HCT116 (cell line): Measurements from ENCODE around the gene CLN3. TPM values are rescaled to one million over a fixed set of nuclear protein-coding genes. Genes with fewer than 3 reads are reported as not detected.

Experiments used
- ATAC-seq: fragments of 200-7000 bp; cut with Tn5 transposase; 2 replicates; pipeline ENCODE4 v1.9.1; 2020; ENCODE audit warnings: mild to moderate bottlenecking, moderate library complexity
- BruUV-seq: library from RNA; stranded (reverse); fragments of 400-500 nt; replicated peaks from 2 replicates; lab custom pipeline; 2021; lab: Mats Ljungman, UMichigan
- CTCF ChIA-PET: fragments of 300-600 bp; sonication (Branson Sonifier 250); formaldehyde crosslinking; loops from one replicate; lab custom pipeline; 2021; ENCODE audit warnings: antibody characterized with exemption; lab: Charles Lee
- POLR2A ChIA-PET: fragments of 300-600, 350-600 bp; sonication (Branson Sonifier 250); formaldehyde crosslinking; loops from one replicate; lab custom pipeline; 2021; ENCODE audit warnings: antibody characterized with exemption; lab: Charles Lee
- RAD21 ChIA-PET, 2 experiments: fragments of 300-600 bp; sonication (Branson Sonifier 250); formaldehyde crosslinking; loops; one replicate each; lab custom pipeline; 2023; ENCODE audit warnings: low total read pairs in 2 of 2; ENCODE audit not compliant: uncharacterized antibody in 2 of 2, unreplicated experiment in 2 of 2, low non-redundant PET in 1 of 2; lab: Charles Lee
- DNase-seq: peaks from one replicate; pipeline ENCODE4 v3.0.0-alpha.2; 2010; ENCODE audit warnings: low read depth, low spot score
- H2AFZ ChIP-seq: fragments of 200-600 bp; shearing (Covaris generic), sonication (generic); 2 replicates; pipeline ENCODE4 v1.6.1; 2017; ENCODE audit warnings: low read depth, mixed run types, mixed read lengths, antibody characterized with exemption, low read length; ENCODE audit not compliant: poor library complexity, severe bottlenecking
- H3K27ac ChIP-seq: 2 replicates; pipeline ENCODE4 v1.5.1; 2012; ENCODE audit warnings: low read depth, low read length
- H3K27me3 ChIP-seq: fragments of 200-600 bp; sonication (generic); 2 replicates; pipeline ENCODE4 v1.6.1; 2016; ENCODE audit warnings: mixed run types, low read length, mixed read lengths; ENCODE audit not compliant: insufficient read depth
- H3K36me3 ChIP-seq, 2 experiments: fragments of 200-500 bp in 1 of 2; fragments of 200-600 bp in 1 of 2; sonication (Bioruptor generic) in 1 of 2; sonication (generic) in 1 of 2; 2 replicates each; pipeline versions ENCODE4 v1.5.1 to v1.6.1; 2014 to 2016; ENCODE audit warnings: low read length in 2 of 2, inconsistent platforms in 1 of 2, mixed read lengths in 1 of 2, mixed run types in 1 of 2; ENCODE audit not compliant: insufficient read depth in 2 of 2, control insufficient read depth in 1 of 2
- H3K4me1 ChIP-seq, 2 experiments: fragments of 200-600 bp in 1 of 2; sonication (generic) in 1 of 2; 2 replicates each; pipeline versions ENCODE4 v1.5.1 to v1.6.1; 2012 to 2017; ENCODE audit warnings: low read length in 2 of 2, inconsistent platforms in 1 of 2, mild to moderate bottlenecking in 1 of 2, mixed read lengths in 1 of 2, mixed run types in 1 of 2, moderate library complexity in 1 of 2; ENCODE audit not compliant: insufficient read depth in 2 of 2, control insufficient read depth in 1 of 2
- H3K4me2 ChIP-seq: fragments of 200-600 bp; sonication (generic); 2 replicates; pipeline ENCODE4 v1.6.1; 2017; ENCODE audit warnings: mixed run types, low read length, mixed read lengths
- H3K4me3 ChIP-seq, 2 experiments: fragments of 200-600 bp in 1 of 2; sonication (generic) in 1 of 2; replicated peaks in 1 of 2; 2 replicates each; pipeline ENCODE4 v1.5.1; 2011 to 2016; ENCODE audit warnings: low read length in 2 of 2, control low read depth in 1 of 2, low read depth in 1 of 2, mild to moderate bottlenecking in 1 of 2, mixed read lengths in 1 of 2, mixed run types in 1 of 2
- H3K79me2 ChIP-seq: fragments of 200-600 bp; sonication (generic); 2 replicates; pipeline ENCODE4 v1.6.1; 2017; ENCODE audit warnings: mild to moderate bottlenecking, mixed run types, low read length, moderate library complexity, mixed read lengths; ENCODE audit not compliant: insufficient read depth
- H3K9ac ChIP-seq: fragments of 200-600 bp; sonication (generic); 2 replicates; pipeline ENCODE4 v1.6.1; 2016; ENCODE audit warnings: low read length, mixed read lengths
- H3K9me2 ChIP-seq: fragments of 200-600 bp; sonication (generic), shearing (Covaris generic); 2 replicates; pipeline ENCODE4 v1.6.1; 2017; ENCODE audit warnings: mixed run types, mild to moderate bottlenecking, moderate library complexity; ENCODE audit not compliant: insufficient read depth
- H3K9me3 ChIP-seq, 2 experiments: fragments of 200-500 bp in 1 of 2; fragments of 200-600 bp in 1 of 2; sonication (Bioruptor generic) in 1 of 2; sonication (generic) in 1 of 2; 2 replicates each; pipeline ENCODE4 v1.6.1; 2014 to 2017; ENCODE audit warnings: low read length in 2 of 2, mixed read lengths in 2 of 2, inconsistent platforms in 1 of 2, low read depth in 1 of 2, mild to moderate bottlenecking in 1 of 2, mixed run types in 1 of 2, moderate library complexity in 1 of 2; ENCODE audit not compliant: control insufficient read depth in 1 of 2, insufficient read depth in 1 of 2
- H4K20me1 ChIP-seq: fragments of 200-600 bp; sonication (generic), shearing (Covaris generic); 2 replicates; pipeline ENCODE4 v1.6.1; 2017; ENCODE audit warnings: mixed run types, mild to moderate bottlenecking, moderate library complexity; ENCODE audit not compliant: insufficient read depth
- CBX3 ChIP-seq: IDR thresholded peaks from 2 replicates; pipeline ENCODE4 v1.6.1; 2012; ENCODE audit warnings: low read depth
- CEBPB ChIP-seq: IDR thresholded peaks from 2 replicates; pipeline ENCODE4 v1.6.1; 2012; ENCODE audit warnings: low read depth
- CTCF ChIP-seq, 3 experiments: fragments of 200-600 bp in 1 of 3; sonication (generic) in 1 of 3; IDR thresholded peaks in 2 of 3; conservative IDR thresholded peaks in 1 of 3; 2 replicates each; pipeline ENCODE4 v1.5.1; 2012 to 2017; ENCODE audit warnings: low read depth in 2 of 3, low read length in 2 of 3, antibody characterized with exemption in 1 of 3, borderline replicate concordance in 1 of 3, control low read depth in 1 of 3, mild to moderate bottlenecking in 1 of 3, mixed read lengths in 1 of 3, mixed run types in 1 of 3, moderate library complexity in 1 of 3; ENCODE audit not compliant: insufficient read depth in 1 of 3
- ELF1 ChIP-seq: IDR thresholded peaks from 2 replicates; pipeline ENCODE4 v1.6.1; 2012; ENCODE audit warnings: low read depth, borderline replicate concordance
- EZH2 ChIP-seq: fragments of 200-600 bp; sonication (generic); IDR thresholded peaks from 2 replicates; pipeline ENCODE4 v1.6.1; 2017; ENCODE audit warnings: antibody characterized with exemption, mixed run types
- EZH2phosphoT487 ChIP-seq: fragments of 200-600 bp; IDR thresholded peaks from 2 replicates; pipeline ENCODE4 v1.6.1; 2018; ENCODE audit warnings: antibody characterized with exemption, borderline replicate concordance
- POLR2A ChIP-seq: IDR thresholded peaks from 2 replicates; pipeline ENCODE4 v1.7.0; 2011; ENCODE audit warnings: borderline replicate concordance; ENCODE audit not compliant: insufficient read depth, insufficient read length; ENCODE audit errors: extremely low read depth
- RAD21 ChIP-seq: IDR thresholded peaks from 2 replicates; pipeline ENCODE4 v1.6.1; 2012; ENCODE audit warnings: low read depth, mild to moderate bottlenecking
- REST ChIP-seq: IDR thresholded peaks from 2 replicates; pipeline ENCODE4 v1.6.1; 2012; ENCODE audit warnings: low read depth
- SIN3A ChIP-seq: IDR thresholded peaks from 2 replicates; pipeline ENCODE4 v1.6.1; 2012; ENCODE audit warnings: low read depth
- TCF7L2 ChIP-seq: IDR thresholded peaks from 2 replicates; pipeline ENCODE4 v1.7.0; 2011; ENCODE audit warnings: borderline replicate concordance, inconsistent platforms; ENCODE audit not compliant: insufficient read depth, insufficient read length; ENCODE audit errors: extremely low read depth
- YY1 ChIP-seq: IDR thresholded peaks from 2 replicates; pipeline ENCODE4 v1.6.1; 2011; ENCODE audit warnings: low read length, low read depth, moderate library complexity, mild to moderate bottlenecking; ENCODE audit not compliant: insufficient replicate concordance; ENCODE audit errors: extremely low read depth
- ZFX ChIP-seq: fragments of 450-650 bp; IDR thresholded peaks from 2 replicates; pipeline ENCODE4 v1.6.1; 2017
- intact Hi-C: fragments of 100-400 bp; cut with micrococcal nuclease; formaldehyde crosslinking; loops from 2 replicates; pipeline ENCODE4 v1.10.0; 2022
- total RNA-seq: library from RNA; stranded (reverse); gene quantifications from one replicate; pipeline ENCODE4 v1.2.1, GENCODE V29; 2021; ENCODE audit not compliant: unreplicated experiment

Gene CLN3
- total RNA-seq, 1 experiment from 2014 or later, result 19.9 TPM

- Histone ChIP-seq H3K9me3 (no peaks in the 10 kb centered on the region), H3K27me3 (no peaks in the 10 kb centered on the region)
- no peak for ATAC-seq
- no peak for DNase-seq
- TF ChIP-seq CTCF (IDR thresholded peaks at IDR 0.05 in 2 of 3, conservative IDR thresholded peaks at IDR 0.05 in 1 of 3; ENCODE audit: borderline replicate concordance in 1 of 3, insufficient read depth in 1 of 3, low read depth in 2 of 3, low read length in 2 of 3) (no peak), CBX3 (no peak), RAD21 (no peak), TCF7L2 (no peak), REST (no peak), SIN3A (no peak), ELF1 (no peak), YY1 (no peak), EZH2 (no peak), EZH2phosphoT487 (no peak), ZFX (no peak), CEBPB (no peak), POLR2A (no peak)
- TF ChIP-seq, all 23 proteins: peak for 0
- CTCF ChIA-PET, result interaction anchor here (0.7 kb wide), 2 partner anchors 57 to 436 kb away, joined by 3 read pairs; no protein-coding TSS in a partner anchor
- peak overlapping the region; percentile 75 for H3K27ac ChIP-seq
- H3K4me3 ChIP-seq, result peak overlapping the region; percentile 92 to 99
- peaks cover 4% of the 10 kb centered on the region; the same call in 1 of the 2 replicates for H3K79me2 ChIP-seq
- no peaks in the 10 kb centered on the region for H3K9me2 ChIP-seq
- peaks cover 0 to 12% of the 10 kb centered on the region in 2 experiments; a peak in 2 of 4 replicates for H3K4me1 ChIP-seq
- RAD21 ChIA-PET, result no interaction called here
- H4K20me1 ChIP-seq, result no peaks in the 10 kb centered on the region
- BruUV-seq, result no TSS peak
- peak overlapping the region; percentile 100 for H2AFZ ChIP-seq
- POLR2A ChIA-PET, result no interaction called here
- intact Hi-C loops, result no loop called here
- H3K36me3 ChIP-seq, result peaks cover 0 to 4% of the 10 kb centered on the region in 2 experiments; a peak in 2 of 4 replicates
- peak overlapping the region; percentile 96 for H3K4me2 ChIP-seq
- H3K9ac ChIP-seq, result peak overlapping the region; percentile 81
Observed at GRCh38 chr16:28492511-28492910, 637 bp upstream of the CLN3 start.
